NCI-H2081 (cell line): Measurements from ENCODE around the gene KCNAB3.

Experiments used
- DNase-seq, 2 experiments: peaks; one replicate each; lab custom pipeline; 2025; lab: John Stamatoyannopoulos, UW

KCNAB3 gene

DNA sequence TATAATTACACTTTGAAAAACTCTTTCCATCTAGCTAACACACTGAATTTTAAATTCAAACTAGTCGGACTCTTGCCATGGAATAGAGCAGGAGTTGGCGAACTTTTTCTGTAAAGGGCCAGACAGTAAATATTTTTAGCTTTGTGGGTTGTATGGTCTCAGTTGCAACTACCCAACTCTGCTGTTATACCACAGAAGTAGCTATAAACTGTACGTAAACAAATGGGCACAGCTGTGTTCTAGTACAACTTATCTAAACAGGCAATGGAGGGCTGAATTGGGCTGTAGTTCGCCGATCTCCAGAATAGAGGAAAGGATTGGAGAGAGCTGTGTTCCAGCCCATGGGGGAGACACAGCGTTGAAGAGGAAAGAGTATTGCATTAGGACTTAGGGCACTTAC lies 11.1 kb upstream of the KCNAB3 start:
- no peak for DNase-seq

DNA sequence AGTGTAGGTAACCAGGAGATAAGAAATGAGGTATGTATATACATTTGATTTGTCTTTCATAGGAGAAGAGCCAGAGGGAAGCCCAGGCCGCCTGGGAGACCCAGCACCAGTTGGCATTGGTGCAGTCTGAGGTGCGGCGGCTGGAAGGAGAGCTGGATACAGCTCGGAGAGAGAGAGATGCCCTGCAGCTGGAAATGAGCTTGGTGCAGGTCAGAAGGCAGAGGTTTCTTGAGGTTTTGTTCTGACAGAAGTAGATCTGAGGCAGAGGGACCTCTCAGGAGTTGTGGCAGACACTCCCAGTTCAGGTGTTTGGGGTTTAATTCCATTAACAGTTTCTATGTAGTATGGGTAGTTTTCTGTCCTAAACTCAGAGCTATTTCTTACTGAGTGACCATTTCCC lies 10.4 kb upstream of the KCNAB3 start:
- DNase-seq: no peak

DNA sequence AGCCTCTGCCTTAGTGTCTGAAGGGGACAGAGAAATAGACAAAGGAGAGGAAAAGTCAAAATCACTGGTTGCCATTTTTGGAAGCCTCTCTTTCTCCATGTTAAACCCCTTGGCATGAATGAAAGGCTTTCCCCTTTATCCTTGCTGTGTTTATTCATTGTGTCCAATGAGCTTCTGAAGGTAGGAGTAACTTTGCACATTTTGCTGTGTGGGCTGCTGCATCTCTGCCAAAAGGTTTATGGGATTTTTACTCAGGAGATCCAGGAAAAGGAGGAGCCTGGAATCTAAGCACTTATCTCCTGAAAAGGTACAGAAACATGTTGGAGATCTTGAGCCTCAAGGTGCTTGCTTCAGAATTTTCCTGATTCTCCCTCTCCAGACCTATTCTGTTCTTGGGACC lies 6.2 kb upstream of the KCNAB3 start:
- no peak for DNase-seq

DNA sequence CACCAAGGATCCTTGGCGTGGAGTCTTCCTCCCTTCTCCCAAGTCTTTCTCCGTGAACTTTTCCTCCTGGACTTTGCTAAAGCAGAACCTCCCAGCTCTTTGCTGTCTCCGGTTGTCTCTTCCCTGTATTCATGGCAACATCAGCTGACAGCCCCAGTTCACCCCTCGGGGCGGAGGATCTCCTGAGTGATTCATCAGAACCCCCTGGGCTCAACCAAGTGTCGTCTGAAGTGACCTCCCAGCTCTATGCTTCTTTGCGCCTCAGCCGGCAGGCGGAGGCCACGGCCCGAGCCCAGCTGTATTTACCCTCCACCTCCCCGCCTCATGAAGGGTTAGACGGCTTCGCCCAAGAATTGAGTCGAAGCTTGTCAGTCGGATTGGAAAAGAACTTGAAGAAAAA lies 3.3 kb upstream of the KCNAB3 start:
- DNase-seq: no peak

DNA sequence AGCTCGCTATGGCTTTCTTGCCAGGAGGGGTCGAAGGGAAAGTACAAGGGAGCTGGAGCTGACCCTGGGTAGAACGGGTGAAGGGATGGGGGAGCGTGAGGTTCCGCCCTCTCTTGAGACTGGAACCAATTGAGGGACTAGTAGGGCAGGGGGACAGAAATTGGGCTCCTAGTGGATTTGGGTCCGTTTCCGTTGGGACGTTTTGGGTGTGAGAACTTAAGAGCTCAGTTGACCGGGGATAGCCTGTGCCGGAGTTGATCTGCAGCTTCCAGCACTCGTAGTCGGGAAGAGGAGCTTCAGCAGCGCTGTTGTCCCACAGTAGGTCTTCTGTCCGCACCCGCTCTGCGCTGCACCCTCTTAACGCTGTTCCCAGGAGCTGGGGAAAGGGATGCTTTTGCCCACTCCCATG lies 2.8 kb upstream of the KCNAB3 start:
- DNase-seq: peak in 1 of 2 experiments; percentile 4

DNA sequence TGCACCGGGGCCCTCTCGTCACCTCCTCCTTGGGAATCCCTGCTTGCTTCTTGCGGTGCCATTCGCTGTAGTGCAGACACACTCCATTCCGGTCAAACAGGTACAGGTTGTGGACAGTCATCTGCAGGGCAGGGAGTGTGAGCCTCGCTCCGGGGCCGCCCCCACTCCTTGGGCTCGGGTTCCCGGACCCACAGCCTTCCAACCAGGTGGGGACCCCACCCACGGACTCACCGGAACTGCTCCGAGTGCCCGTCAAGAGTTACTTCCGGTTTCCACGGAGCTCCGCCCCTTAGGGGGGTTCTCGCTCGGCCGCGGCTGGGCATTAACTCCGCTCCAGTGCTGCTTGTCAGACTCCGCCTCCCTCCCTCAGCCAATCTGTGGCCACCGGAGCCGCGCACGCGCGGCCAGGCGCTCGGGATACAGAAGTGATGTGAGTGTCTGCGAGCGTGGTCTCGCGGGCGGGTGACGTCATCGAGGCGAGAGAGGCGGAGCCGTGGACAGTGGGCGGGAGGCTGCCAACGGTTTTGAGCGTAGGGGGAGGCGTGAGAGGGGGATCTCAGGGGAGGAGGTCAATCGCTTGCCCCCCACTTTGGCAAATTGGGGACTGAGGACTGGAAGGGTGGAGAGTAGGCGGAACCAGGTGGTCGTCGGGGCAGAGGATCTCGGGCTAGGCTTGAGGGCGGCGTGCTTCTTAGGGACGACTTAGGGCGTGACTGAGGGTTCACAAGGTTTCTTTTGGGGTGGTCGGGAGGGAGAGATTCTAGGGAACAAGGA lies 2.2 kb upstream of the KCNAB3 start, which contains the start of the genes CNTROB and TRAPPC1:
TSS of gene CNTROB (plus strand) at position 498 of the 774 bp plus-strand sequence. CDS start 874 bp downstream, outside the sequence.
TSS of gene TRAPPC1 (minus strand) at position 238 of the 774 bp plus-strand sequence. CDS start at position 121, 117 bp downstream.
- peak; percentile 96 to 97 for DNase-seq

DNA sequence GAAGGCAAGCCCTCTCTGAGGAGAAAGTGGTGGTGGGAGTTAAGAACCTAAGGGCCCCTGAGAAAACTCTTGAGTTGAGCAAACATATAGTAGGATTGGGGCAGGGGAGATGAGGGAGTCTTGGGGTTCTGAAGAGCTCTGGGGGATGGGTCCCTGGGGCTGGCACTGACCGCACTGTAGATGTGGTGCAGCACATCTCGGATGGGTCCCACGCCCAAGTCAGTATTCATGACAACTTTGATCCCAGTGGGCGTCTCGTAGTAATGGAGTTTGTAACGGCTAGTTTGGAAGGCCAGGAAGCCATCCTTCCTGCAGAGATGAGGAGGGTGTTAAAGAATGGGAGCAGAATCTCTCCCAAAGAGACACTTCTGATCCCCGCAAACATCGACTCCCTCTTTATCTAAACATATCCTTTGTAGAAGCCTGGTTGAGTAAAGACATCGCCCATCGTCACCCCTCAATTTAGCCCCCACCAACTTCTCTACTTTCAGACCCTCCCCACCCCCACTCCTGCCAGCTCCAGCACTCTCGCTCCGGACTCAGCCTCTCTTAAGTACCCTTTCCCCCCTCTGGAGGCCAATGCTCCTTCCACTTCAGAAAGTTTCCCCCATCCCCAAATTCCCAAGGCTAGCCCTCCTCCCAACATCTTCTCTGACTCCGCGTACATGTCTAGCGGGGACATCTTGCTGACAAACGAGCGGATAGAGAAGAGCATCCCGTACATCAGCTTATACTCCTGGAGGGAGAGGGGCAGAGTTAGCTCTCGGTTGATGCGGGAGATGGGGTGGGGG lies 1.4 kb upstream of the KCNAB3 start:
- no peak for DNase-seq

DNA sequence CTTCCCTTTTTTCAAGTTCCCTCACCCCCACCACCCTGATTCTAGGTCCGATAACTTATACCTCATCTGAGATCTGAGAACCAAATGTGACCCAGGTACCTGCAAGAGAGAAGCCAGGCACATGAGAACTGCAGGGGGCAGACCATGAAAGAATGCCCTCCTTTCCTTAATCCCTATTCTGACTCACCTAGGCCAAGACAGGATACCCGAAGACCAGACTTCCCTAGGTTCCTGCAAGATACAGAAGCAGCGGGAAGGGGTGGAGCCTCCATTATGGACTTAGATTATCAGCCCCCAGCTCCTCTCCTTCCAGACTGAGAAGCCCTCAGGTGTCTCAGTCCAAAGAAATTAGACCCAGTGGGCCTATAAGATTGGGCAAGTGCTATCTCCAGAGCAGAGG lies 2.1 kb downstream of the KCNAB3 start:
- DNase-seq: no peak

DNA sequence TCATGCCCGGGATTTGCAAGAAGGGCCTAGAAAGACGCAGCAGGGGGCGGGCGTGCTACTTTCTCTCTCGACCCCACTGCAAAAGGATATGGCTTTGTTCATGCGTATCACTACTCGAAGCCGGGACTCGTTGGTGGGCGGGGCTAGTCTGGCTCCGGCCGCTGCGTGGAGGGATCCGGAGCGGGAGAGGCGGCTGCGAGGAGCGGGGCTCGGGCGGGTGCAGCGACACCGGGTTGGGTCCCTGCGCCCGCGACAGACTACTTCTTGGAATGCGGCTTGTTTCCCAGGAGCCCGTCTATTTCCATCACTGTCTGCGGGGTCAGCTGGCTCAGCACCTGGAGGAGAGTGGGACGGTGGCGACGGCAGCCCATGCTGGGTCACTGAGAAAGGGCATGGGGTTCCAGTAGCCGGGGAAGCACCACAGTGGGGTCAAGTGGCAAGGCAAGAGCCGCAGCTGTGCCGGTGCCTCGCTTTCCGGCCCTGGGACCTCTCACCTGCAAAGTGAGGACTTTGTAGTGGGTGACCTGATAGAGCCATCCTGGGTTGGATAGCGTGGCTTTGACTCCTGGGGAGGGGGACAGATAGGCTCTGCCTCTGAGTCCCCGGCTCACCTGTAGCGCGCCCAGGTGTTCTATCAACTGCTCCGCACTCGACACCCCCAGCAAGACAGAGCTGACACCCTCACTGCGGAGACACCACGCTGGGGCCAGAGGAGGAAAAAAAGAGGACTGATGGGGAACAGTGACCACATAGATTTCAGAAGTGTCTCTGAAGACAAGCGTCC lies 6.6 kb downstream of the KCNAB3 start:
- no peak for DNase-seq

DNA sequence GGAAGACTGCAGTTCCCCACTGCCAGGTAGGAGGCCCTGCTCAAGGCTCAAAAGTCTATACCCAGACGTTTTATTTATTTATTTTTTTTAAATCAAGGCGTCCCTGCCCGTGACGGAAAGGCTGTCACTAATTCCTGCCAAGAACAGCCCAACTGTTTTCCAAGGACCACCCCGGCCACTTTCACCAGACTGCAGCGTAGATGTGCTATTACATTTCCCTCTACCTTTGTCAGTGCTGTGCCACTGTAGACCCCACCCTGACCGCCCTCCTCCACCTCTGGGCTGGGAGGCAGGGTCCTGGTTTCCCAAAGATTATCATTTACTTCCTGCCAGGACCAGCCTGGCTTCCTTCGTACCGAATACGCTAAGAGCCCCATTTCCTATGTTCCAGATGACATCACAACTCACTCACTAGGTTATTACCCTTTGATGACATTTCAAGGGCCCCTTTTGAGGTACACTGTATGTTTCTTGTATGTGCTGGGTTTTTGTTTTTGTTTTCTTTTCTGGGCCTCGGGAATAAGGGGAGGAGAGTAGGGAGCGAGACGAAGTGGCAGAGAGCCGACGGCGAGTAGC lies 7.3 kb downstream of the KCNAB3 start:
- DNase-seq: no peak

DNA sequence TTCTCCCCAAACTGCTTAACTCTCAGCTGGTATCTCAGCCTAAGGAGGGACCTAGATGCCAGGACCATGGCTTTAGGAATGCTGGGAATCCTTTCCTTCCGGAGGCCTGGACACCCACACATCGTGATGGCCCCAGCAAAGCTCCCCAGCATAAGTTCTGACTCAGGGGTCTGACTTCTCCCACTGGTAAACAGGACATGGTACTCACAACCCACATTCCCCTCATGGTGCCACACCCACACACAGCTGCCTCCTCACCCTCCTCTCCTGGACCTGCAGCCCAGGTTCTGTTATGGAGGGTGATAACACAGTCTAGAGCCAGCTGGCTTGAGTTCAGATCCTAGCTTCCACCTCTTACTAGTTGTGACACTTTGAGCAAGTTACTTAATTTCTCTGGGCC lies 12.8 kb downstream of the KCNAB3 start:
- no peak for DNase-seq

DNA sequence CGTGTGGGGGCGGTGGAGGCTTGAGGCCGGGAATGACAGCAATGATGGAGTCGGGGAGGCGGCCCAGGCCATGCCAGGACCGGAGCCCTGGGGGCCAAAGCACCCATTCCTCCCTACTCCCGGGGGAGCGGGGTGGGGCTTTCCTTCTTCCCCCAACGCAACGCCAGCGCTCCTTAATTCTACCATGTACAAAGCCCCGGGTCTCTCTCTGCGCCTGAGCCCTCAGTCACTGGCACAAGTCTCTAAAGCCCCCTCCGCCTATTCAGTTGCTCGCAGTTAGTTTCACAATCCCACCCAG lies 13.3 kb downstream of the KCNAB3 start:
- no peak for DNase-seq

DNA sequence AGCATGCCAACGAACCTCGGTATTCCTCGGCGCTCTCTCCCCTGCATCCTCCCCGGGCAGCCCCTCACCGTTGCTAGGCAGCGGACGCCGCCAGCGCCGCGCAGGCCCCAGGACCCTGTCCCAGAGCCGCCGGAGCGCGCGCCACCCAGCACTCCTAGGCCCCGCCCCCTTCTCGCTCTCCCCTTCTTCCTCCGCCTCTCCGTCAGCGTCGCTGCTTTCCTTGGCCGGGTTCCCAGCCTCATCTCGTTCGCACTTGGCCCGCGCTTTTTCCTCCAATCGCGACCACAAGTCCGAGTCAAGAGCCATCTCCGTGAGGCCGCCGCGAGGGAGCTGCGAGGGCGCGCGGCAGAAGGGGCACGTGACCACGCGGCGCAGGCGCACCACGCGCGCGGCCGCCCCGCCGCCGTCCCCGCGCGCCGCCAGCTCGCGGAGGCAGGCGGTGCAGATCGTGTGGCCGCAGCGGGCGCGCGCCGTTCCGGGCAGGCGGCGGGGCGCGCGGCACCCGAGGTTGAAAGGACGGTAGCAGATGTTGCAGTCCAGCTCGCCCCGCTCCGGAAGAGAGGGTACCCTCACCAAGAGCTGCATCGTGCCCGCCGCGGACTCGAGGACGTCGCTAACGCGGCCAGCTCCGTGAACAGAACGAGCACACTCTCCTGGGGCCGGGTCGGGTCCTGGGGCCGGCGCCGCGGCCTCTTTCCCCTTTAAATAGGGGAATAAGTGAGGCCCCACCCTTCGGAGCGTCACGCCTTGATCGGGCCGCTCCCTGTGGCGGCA lies 13.9 kb downstream of the KCNAB3 start, which contains the start of gene RNF227:
TSS of gene RNF227 (minus strand) at position 679 of the 774 bp plus-strand sequence. CDS start at position 585, 94 bp downstream.
- peak; percentile 87 for DNase-seq

DNA sequence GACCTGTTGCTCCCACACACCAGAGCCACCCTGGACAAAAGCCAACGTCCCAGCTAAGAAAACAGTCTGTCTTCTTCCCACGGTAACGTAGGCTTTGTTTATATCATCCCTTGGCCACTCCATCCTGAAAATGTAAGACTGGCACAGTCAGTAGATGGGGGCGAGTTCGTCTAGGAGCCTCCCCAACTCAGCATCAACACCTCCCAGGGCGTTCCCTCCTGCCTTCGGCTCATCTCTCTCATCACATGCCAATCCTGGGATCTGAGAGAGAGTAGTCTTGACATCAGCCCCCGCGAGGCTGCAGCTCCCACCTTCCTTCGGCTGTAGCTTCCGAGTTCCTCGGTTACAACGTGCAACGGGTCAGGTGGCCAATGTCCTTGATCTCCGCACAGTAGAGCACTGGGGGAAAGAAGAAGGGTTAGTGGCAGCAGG lies 14.5 kb downstream of the KCNAB3 start:
- no peak for DNase-seq

DNA sequence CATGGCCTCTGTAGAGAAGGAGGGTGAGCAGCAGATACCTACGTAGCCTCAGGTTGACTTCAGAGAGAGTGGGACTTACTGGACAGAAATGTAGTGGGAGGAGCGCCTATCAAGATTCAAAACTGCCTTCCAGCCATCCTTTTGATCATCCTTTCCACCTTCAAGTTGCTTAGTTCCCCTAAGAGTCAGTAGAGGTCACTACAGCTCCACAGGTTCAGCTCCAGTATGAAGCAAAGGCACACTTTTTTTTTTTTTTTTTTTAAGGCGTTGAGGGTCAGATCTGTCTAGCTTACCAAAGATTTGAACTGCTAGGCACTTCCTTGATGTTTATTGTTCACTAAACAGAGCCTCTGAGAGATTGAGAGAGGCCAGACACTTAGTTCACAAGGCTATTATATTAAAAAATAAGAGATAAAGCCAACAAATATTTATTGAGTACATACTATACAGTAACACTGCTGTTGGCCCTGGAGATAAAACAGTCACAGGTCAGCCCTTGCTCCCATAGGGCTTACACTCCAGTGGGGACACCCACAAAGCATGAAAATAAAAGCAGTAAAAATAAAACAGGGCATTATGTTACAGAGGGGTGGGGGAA lies 16.6 kb downstream of the KCNAB3 start:
- peak; percentile 6 to 31 for DNase-seq

DNA sequence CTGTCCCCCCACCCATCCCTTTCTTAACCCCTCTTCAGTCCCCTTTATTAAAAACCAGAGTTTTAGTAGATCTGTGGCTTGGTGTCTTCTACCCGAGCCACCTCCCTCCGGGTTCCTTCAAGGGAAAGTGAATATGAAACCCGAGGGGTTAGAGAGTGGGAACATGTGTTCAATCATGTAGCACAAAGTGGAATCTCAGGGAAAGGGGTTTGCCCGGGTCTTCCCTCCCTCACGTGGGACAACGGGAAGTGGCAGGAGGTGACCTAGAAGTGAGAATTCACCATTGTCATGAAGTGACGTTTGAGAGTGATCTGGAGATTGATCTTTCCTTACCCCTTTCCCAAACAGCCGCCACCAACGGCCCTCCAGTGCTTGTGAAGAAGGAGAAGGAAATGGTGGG lies 18.5 kb downstream of the KCNAB3 start:
- DNase-seq: no peak

DNA sequence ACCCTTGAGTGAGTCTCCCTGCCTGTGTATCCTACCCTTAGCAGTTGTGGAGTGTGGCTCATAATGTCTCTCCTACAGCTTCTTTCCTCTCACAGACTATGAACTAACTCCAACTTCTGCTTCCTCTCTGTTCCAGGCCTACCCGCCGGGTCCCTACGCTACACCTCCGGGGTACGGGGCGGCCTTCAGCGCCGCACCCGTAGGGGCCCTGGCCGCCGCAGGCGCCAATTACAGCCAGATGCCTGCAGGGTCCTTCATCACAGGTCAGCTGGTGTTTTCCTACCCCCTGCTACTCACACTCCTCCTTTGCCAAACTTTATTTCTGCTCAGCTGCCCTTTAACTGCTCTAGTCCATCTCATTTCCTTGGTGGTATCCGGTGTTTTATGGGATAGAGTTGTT lies 18.9 kb downstream of the KCNAB3 start:
- no peak for DNase-seq

DNA sequence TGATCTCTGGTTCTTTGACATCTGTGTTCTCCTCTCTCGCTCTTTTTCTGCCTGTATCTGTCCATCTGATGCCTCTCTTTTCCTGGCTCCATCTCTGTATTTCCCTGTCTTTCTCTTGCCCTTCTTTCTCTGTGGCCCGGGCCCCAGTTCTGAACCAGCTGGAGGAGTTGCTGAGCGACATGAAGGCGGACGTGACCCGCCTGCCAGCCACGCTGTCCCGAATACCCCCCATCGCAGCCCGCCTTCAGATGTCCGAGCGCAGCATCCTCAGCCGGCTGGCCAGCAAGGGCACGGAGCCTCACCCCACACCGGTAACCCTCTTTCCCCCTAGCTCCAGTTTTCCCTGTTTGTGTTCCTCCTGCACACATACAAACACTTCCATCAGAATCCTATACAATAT lies 19.4 kb downstream of the KCNAB3 start:
- DNase-seq: no peak

DNA sequence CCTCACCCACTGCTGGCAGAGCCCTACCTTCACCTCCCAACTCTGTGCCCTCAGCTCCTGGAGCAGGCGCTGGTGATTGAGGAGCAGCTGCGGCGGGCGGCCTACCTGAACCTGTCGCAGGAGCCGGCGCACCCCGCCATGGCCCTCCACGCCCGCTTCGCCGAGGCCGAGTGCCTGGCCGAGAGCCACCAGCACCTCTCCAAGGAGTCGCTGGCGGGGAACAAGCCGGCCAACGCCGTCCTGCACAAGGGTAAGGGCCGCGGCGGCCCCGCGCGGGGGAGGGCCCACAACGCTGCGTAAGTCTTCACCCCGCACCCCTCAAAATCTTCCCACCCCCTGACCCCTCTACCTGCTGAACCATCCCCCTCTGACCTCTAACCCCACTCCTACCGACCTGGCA lies 20.6 kb downstream of the KCNAB3 start:
- DNase-seq: no peak

DNA sequence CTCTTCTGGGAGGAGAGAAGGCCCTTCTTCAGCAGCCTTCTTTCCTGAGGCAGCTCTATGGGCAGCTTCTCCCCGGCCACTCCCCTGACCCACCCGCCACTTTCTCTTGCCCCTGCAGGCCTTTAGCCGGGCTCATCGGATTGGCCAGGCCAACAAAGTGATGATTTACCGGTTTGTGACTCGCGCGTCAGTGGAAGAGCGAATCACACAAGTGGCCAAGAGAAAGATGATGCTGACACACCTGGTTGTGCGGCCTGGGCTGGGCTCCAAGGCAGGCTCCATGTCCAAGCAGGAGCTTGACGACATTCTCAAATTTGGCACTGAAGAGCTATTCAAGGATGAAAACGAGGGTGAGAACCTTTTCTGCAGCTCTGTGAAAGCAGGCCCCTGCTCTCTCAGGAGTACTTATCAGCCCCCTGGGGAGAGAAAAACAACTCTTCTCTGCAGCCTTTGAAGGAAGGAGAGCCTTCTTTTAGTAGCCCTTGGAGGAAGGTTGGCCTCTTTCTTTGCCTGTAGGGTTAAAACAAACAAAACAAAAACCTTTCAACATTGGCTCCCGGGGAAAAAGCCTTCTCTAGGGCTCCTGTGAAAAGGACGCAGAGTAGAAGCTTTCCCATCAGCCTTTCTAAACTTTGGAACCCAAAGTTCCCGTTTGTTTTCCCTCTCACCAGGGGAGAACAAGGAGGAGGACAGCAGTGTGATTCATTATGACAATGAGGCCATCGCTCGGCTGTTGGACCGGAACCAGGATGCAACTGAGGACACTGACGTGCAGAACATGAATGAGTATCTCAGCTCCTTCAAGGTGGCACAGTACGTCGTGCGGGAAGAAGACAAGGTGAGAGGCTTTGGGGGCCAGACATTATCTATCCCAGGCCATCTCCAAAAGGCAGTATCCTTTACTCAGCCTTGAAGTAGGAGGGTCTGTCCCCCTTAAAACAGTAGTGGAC lies 26.2 kb downstream of the KCNAB3 start:
- no peak for DNase-seq
